ENCODE results near the gene PCIF1.

GRCh38 chr20:45987108-45987780, 52.8 kb downstream of the PCIF1 start:
- TF ChIP-seq POLR2A (IDR thresholded peaks at IDR 0.05) (no peak), CTCF (IDR thresholded peaks at IDR 0.05) (peak; percentile 11 to 64 (median 36))
